ENCODE data around the gene AQP12B. TPM values are rescaled to one million over a fixed set of nuclear protein-coding genes. Genes with fewer than 3 reads are reported as not detected.
A peak's percentile ranks its signal among the peaks of the same experiment; 100 is the strongest.
"Not testable (repeated sequence)": the region's sequence is repeated elsewhere in the genome, so short reads cannot be mapped to it uniquely, and the experiment has no call there.

The AQP12B gene
- not detected for total RNA-seq
- long read RNA-seq = 0 reads

GRCh38 chr2:240682431-240683224, at the start of gene AQP12B:
AQP12B (minus strand) TSS chr2:240682885; CDS start chr2:240682837, 48 bp downstream.
- intact Hi-C loops (cut with micrococcal nuclease); ATAC-seq: not testable (repeated sequence)
- peak; percentile 23 for DNase-seq

- no peak for DNase-seq
- no peak for ATAC-seq
- intact Hi-C loops (cut with micrococcal nuclease) = no loop called here
These were observed 49.5 kb upstream of the AQP12B start for GRCh38 chr2:240732184-240732583.

DNA sequence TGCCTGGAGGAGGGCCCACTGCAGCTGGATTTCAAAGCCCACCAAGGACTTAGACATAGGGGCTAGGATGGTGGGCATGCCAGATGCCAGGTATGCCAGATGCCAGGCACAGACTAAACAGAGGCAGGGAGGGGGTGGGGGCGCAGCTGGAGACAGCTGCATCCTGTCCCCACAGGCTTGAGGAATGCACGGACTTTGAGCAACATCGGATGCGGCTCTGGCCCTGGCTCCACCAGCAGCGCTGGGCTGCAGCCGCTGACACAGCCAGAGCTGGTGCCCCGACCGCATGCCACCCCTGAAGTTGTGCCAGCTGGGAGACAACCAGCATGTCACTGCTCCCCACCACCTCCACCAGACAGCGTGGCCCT, 48.5 kb upstream of the AQP12B start:
- ATAC-seq (peak; percentile 21), DNase-seq (no peak)
- intact Hi-C loops (cut with micrococcal nuclease) = no loop called here

- ATAC-seq = peak; percentile 33
These were observed 48.0 kb upstream of the AQP12B start for GRCh38 chr2:240730501-240731177.

DNA sequence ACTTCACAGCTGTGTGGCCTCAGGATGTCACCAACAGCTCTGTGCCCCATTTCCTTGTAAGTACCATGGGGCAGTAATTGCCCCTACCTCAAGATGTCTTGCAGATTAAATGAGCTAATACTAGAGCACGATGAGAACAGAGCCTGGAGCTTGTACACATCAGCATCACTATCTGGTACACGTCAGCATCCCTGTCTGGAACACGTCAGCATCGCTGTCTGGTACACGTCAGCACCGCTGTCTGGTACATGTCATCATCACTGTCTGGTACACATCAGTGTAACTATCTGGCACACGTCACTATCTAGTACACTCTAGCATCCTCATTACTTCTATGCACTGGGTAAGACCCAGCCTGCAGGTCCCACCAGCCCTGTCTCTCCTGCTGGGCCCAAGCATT, 46.1 kb upstream of the AQP12B start:
- DNase-seq = no peak
- intact Hi-C loops (cut with micrococcal nuclease) = no loop called here
- no peak for ATAC-seq

More at GRCh38 chr2:240730501-240731177, 48.0 kb upstream of the AQP12B start:
- intact Hi-C loops (cut with micrococcal nuclease) = no loop called here
- no peak for DNase-seq

- DNase-seq = no peak
- intact Hi-C loops (cut with micrococcal nuclease) = no loop called here
- no peak for ATAC-seq
These were observed 45.7 kb upstream of the AQP12B start for GRCh38 chr2:240728361-240728760.

DNA sequence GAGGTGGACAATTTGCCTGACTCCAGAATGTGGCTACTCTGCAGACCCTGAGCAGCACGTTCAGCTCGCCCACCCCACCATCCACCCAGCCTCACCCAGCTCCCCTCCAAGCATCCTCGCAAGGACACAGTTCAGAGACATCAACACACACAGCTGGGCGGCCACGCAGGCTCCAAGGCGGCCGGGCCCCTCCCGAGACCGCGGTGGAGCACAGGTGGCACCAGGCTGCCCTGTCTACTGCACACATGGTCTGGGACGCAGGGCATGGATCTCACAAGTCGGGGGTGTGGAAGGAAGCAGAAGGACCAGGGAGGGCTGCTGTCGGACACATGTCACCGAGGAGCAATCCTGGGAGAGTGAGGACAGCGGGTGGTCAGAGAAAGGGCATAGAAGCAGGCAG, 45.2 kb upstream of the AQP12B start:
- DNase-seq (no peak), ATAC-seq (no peak)
- intact Hi-C loops (cut with micrococcal nuclease) = no loop called here

DNA sequence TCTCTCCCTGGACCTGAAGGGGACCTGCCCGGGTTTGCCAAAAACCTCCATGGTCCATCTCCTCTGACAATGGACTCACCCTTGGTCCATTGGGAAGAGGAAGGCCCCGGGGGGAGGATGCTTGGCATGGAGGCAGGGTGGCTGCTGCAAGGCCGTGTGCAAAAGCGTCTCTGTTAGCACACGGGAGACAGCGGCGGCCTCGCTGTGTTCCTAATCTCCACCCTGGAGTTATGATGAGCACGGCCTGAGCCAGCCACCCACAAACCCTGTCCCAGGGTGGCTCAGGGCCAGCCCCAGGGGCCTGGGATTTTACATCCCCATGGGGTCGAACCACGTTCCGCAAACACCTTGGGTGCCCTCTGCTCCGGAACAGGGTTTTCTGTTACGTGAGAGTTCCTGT, 44.8 kb upstream of the AQP12B start:
- DNase-seq (no peak), ATAC-seq (no peak)
- intact Hi-C loops (cut with micrococcal nuclease) = no loop called here

GRCh38 chr2:240726876-240727275, 44.2 kb upstream of the AQP12B start:
- intact Hi-C loops (cut with micrococcal nuclease) = no loop called here

GRCh38 chr2:240725671-240726070, 43.0 kb upstream of the AQP12B start:
- ATAC-seq (no peak), DNase-seq (no peak)
- intact Hi-C loops (cut with micrococcal nuclease) = no loop called here

More at GRCh38 chr2:240726876-240727275, 44.2 kb upstream of the AQP12B start:
- DNase-seq (no peak), ATAC-seq (no peak)

DNA sequence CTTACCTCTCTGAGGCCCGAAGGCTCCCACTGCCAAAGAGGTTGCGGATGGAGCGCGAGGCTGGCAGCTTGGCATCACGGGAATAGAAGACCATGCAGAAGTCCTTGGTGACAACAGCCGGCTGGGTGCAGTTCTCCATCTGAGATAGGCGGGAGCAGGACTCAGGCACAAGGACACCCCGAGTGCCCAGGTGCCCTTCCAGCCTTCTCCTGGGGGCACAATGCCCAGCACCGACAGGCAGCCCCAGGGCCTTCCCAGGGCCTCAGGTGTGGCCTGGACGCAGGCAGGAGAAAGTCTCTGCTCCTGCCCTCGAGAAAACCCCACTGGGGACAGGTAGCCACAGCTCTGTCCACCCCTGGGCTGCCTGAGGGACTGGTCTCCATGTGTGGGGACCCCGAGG, 42.6 kb upstream of the AQP12B start:
- ATAC-seq (no peak), DNase-seq (no peak)
- intact Hi-C loops (cut with micrococcal nuclease) = no loop called here

DNA sequence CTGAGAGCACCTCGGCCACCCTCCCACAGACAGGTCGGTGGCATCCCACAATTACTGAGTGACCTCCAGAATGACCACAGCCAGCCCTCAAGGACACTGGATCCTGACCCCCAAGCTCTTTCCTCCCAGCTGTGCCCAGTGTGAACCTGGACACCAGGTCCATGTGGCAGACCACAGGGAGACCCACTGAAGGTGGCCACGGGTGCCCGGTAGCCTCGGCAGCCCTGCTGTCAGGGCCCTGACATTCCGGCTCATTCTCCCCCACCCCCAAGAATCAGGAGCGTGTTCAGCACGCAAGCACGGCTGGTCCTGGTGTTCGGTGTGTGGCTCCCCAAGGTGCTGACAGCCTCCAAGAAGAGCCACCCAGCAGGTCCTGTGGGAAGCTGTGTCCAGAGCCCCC, 41.7 kb upstream of the AQP12B start:
- no peak for ATAC-seq
- no peak for DNase-seq
- intact Hi-C loops (cut with micrococcal nuclease) = no loop called here

GRCh38 chr2:240723851-240724250, 41.2 kb upstream of the AQP12B start:
- DNase-seq (no peak), ATAC-seq (no peak)
- intact Hi-C loops (cut with micrococcal nuclease) = no loop called here

DNA sequence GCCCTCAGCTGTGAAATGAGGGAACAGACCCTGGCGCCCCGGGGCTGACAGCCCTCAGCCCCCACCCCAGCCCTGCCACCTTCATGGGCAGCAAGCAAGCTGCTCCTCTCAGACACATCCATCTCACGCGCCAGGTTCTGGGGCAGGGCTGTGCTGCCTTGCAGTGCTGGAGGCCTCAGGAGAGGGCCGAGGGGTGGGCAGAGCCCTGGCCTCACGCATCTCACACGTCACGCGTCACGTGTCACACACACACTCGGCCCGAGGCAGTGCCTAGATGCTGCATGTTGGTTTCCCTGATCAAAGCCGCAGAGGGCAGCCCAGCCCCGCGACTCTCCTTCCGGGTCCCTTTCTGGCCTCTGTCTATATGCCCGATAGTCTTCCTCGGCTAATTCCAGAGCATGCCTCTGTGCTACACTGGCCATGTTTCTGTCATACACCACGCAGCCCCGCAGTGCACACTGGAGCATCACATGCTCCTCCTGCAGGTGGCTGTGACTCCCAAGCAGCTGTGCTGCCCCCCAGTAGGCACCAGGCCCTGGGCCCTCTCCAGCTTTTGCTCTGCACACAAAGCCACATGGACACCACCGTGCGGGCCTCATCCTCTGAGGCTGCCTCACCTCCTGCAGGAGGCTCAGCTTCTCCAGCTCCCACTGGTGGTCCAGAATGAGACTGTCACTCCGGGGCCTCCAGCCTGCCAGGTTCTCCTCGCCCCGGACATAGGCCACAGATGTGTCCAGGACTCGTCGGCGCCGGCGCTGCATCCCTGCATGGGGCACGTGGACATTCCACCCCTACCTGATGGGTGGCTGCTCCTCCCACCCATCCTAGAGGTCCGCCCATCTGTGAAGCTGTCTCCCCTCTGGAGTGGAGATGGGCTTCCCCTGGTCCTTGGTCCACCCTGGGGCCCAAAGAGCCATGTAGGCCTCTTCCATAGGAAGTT, 40.4 kb upstream of the AQP12B start:
- no peak for ATAC-seq
- no peak for DNase-seq
- intact Hi-C loops (cut with micrococcal nuclease) = no loop called here

GRCh38 chr2:240722376-240722775, 39.7 kb upstream of the AQP12B start:
- intact Hi-C loops (cut with micrococcal nuclease) = no loop called here
- no peak for DNase-seq
- ATAC-seq = no peak

- DNase-seq (no peak), ATAC-seq (no peak)
- intact Hi-C loops (cut with micrococcal nuclease) = no loop called here
These were observed 39.0 kb upstream of the AQP12B start for GRCh38 chr2:240721596-240722180.

GRCh38 chr2:240720686-240721595, 38.3 kb upstream of the AQP12B start:
- intact Hi-C loops (cut with micrococcal nuclease) = no loop called here
- ATAC-seq (no peak), DNase-seq (no peak)

Data from left ventricle myocardium superior (tissue), 1 donor.